HG02852 (cell line): ENCODE results near the gene SLC2A3.
A peak's percentile ranks its signal among the peaks of the same experiment; 100 is the strongest.
"Not testable (repeated sequence)": the region's sequence is repeated elsewhere in the genome, so short reads cannot be mapped to it uniquely, and the experiment has no call there.

Source experiments
- ATAC-seq: cut with Tn5 transposase; IDR thresholded peaks from one replicate; pipeline ENCODE4 v1.9.1; 2021; ENCODE audit warnings: mild to moderate bottlenecking, moderate library complexity; ENCODE audit not compliant: unreplicated experiment

The SLC2A3 gene

DNA sequence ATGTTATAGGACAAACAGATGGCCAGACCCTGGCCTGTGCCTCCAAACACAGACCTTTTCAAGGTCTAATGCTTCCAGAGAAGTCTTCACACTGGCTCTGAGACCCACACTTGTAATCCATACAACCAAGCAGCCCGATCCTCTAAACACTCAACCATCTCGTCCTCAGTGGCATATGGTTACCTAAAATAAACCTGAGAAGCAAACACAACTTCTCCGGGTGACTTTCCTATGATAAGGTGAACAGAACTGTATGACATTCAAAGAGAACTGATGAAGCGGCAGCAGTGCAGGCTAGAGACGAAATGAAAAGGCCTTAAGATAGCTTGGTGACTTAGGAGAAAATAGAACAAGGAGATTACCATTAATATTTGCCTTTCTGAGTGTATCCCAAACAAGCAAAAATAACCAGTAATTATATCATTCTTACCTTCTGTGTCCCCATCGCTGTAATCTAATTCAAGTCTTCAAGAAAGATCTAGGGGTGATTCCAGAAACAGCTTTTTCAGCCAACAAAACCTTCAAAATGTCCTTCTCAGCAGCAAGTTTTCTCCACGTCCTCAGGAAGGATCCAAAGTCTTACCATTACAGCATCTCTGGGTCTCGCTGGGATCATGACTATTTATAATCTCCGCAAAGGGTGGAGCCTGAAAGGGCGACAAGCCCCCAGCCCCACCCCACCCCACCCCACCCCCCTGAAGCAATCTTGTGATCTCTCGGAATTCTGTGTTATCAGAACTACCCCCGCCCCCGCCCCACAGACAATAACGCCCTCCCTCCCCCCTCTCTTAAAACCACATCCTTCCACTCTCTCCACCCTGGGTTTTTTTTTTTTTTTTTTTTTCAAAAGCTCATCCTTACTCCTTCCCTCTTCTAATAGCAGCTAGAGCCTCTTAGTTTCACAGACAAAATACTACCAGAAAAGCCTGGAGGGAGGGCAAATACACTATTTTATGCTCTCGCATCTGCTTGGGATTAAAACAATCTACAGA is at the start of gene SLC2A3:
TSS of gene SLC2A3 (minus strand) at position 598 of the 992 bp plus-strand sequence. CDS start at position 445, 153 bp downstream.
- ATAC-seq, result no peak

DNA sequence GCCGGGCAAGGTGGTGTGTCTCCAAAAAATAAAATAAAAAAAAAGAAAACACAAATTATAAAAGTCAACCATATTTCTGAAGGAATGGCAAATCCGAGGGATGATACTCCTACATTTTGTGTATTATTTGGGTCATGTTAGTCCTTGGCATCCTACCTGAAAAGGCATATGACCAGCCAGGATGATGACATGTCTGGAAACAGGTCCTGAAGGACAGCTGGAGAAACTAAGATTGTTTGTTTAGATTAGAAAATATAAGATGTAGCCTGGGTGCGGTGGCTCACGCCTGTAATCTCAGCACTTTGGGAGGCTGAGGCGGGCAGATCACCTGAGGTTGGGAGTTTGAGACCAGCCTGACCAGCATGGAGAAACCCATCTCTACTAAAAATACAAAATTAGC is 48.9 kb upstream of the SLC2A3 start:
- no peak for ATAC-seq

GRCh38 chr12:7983460-7983859 is 47.5 kb upstream of the SLC2A3 start:
- not testable (repeated sequence) for ATAC-seq

DNA sequence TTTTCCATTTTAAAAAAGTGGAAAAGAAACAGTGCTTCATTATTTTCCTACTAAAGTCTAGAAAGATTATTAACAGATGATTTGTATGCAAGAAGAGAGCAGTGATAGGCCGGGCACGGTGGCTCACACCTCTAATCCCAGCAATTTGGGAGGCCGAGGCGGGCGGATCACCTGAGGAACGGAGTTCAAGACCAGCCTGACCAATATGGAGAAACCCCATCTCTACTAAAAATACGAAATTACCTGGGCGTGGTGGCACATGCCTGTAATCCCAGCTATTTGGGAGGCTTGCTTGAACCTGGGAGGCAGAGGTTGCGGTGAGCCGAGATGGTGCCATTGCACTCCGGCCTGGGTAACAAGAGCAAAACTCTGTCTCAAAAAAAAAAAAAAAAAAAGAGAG is 47.0 kb upstream of the SLC2A3 start:
- not testable (repeated sequence) for ATAC-seq

GRCh38 chr12:7982332-7982735 is 46.3 kb upstream of the SLC2A3 start:
- not testable (repeated sequence) for ATAC-seq

- no peak for ATAC-seq
These were observed 45.5 kb upstream of the SLC2A3 start for GRCh38 chr12:7981446-7981845.

GRCh38 chr12:7977351-7978124 is 41.6 kb upstream of the SLC2A3 start:
- ATAC-seq, result not testable (repeated sequence)

DNA sequence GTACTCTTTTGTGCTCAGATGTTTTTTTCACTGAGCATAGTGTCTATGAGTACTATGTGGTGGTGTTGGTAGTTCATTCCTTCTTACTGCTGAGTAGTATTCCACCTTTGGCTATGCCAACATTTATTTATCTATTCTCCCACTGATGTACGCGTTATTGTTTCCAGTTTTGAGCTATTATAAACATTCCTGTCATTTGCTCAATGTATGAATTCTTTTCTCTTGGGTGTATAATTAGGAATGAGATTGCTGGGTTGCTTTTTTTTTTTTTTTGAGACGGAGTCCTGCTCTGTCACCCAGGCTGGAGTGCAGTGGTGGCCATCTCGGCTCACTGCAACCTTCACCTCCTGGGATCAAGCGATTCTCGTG is 37.5 kb upstream of the SLC2A3 start:
- no peak for ATAC-seq

GRCh38 chr12:7972734-7973456 is 36.9 kb upstream of the SLC2A3 start:
- ATAC-seq, result no peak

DNA sequence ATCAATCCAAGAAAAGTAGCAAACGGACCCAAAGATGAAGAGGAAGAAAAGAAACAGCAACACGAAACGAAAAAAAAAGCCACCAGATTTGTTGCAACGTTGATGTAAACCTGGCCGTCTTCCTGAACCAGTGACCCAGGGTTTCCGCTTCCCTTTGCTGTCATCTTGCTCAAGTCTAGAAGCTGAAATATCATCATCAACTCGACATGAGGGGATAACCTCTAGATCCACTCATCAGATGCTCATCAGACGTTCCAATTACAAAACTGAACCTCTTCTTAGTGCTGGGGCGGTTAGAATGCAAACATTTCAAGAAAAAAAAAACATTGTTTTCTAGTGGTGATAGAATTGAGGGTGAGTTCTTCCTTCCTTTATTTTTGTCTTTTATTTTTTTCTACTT is 36.3 kb upstream of the SLC2A3 start:
- not testable (repeated sequence) for ATAC-seq

GRCh38 chr12:7971765-7972164 is 35.8 kb upstream of the SLC2A3 start:
- ATAC-seq, result not testable (repeated sequence)

DNA sequence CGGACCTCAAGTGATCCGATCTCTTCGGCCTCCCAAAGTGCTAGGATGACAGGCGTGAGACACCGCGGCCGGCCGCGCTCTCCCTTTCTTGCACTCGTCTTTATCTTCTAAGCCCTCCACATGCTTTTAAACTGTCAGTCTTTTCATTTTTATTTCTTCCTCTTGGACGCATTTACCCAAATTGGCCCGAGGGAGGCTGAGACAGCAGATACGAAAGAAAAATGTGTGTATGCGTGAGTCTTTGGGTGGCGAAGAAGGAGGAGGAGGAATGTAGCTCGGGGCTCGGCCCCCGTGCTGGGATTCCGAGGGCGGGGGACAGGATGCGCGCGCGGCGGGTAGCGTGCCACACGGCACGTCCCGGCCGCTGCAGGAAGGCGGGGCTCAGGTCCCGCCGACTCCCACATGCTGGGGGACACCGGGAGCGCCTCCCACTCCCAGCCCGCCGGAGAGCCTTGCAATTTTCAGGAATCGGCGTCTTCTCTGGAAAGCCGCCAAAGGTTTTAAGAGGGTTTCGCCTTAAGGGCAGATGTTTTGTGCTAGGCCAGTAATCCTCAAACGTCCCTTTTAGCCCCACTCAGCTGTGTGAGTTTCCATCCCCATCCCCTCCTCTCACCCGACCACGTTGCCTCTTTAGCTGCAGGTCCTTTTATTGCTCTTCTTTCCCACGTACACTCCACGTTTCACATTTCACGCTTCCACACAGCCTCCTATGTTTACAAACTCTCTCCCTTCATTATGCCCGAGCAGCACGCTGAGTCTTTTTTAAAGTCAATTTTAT is 34.7 kb upstream of the SLC2A3 start:
- peak; percentile 93 for ATAC-seq

- ATAC-seq, result no peak
These were observed 30.6 kb upstream of the SLC2A3 start for GRCh38 chr12:7966563-7966962.

DNA sequence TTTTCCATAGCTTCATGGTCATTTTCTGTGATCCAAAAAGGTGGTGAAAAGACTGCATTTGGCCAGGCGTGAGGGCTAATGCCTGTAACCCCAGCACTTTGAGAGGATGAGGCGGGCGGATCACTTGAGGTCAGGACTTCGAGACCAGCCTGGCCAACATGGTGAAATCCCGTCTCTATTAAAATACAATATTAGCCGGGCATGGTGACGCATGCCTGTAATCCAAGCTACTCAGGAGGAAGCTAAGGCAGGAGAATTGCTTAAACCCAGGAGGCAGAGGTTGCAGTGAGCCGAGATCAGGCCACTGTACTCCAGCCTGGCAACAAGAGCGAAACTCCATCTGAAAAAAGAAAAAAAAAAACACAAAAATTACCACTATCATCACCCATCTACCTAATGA is 28.7 kb upstream of the SLC2A3 start:
- ATAC-seq, result not testable (repeated sequence)

DNA sequence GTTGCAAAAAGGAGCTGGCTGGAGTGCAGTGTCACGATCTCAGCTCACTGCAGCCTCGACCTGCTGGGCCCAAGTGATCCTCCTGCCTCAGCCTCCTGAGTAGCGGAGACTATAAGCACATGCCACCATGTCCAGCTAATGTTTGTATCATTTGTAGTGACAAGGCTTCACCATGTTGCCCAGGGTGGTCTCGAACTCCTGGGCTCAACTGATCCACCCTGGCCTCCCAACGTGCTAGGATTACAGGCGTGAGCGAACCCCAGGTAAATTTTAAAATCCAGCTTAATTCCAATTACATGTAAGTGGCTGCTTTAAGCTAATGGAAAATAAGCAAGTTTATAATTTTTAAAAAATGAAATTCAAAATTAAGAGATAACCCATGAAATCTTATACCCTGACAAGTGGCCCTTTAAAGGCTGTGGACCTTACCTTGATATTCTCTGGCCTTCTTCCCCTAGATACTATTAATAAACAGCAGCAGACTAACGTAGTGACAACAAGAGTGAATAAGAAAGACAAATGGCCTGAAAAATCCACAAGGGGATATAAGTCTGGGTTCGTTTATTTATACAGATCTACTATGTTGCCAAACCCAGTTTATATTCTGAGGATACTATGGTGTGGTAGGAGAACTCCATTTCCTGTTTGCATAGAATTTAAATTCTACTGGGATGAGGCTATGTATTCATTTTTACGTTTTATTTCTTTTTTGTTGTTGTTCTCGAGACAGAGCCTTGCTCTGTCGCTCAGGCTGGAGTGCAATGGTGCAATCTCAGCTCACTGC is 25.6 kb upstream of the SLC2A3 start:
- ATAC-seq, result no peak

GRCh38 chr12:7959701-7960121 is 23.7 kb upstream of the SLC2A3 start:
- peak; percentile 58 for ATAC-seq

- no peak for ATAC-seq
These were observed 23.3 kb upstream of the SLC2A3 start for GRCh38 chr12:7959278-7959677.

- ATAC-seq, result not testable (repeated sequence)
These were observed 18.9 kb upstream of the SLC2A3 start for GRCh38 chr12:7954877-7955276.

DNA sequence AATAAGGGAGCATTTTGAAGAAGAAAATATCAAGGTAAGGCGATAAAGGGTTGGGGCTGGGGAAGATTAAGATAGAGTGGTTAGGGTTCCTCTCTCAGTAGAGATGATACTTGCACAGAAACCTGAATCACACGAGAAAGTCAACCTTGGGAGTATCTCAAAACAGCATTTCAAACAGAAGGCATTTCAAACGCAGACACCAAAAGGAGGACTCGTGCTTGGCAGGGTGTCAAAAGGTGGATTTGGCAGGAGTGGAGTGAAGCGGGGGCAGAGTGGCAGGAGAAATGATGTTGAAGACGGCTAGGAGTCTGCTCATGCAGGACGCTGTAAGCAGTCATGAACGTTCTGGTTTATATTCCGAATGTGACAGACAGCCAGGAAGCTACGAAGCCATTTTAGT is 18.4 kb upstream of the SLC2A3 start:
- not testable (repeated sequence) for ATAC-seq
